Measurements from ENCODE around the gene CBARP.

Gene CBARP

DNA sequence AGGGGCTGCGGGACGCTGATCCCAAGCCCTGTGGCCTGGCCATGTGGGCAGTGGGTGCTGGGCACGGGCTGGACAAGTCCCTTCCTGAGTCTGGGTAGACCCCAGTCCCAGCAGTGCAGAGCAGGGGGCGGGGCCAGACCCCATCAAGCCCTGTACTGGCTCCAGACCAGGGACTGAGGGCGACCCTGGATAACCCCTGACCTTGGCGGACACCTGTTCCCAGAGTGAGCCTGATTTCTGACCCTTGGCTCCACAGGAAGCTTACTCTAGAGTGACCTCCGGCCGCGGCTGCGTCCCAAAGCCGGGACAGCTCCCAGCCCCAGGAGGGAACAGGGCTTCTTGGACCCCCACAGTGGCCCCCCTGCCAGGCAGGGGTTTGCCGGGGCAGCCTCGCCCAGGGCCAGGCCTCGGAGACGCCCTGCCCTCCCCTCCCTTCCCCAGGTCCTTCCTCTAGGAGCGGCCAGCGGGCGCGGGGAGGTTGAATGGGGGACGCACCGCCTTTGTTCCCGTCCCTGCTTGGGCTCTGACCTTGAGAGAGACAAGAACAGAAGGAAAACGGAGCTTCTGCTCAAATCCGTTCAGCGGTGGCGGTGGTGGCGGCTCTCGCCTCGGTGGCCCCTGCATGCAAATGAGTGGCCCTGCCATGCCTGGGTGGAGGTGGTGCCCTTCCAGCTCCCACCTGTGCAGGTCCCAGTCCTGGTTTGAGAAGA lies 45.6 kb upstream of the CBARP start:
- no peak overlapping the region for H3K27ac ChIP-seq
- TF ChIP-seq Cebpa-rat (IDR thresholded peaks at IDR 0.05), result no peak
- H4K20me1 ChIP-seq, result peaks cover 6 to 81% (median 55%) of the 10 kb centered on the region in 11 experiments; a peak in 21 of 22 replicates
- peaks cover 10 to 32% (median 20%) of the 10 kb centered on the region in 10 experiments for H3K4me1 ChIP-seq
- H3K4me3 ChIP-seq, result no peak overlapping the region
- peaks cover 57 to 58% (median 58%) of the 10 kb centered on the region in 11 experiments for H3K27me3 ChIP-seq
- H3K9me3 ChIP-seq (replicated peaks in 1 of 11), result no peaks in the 10 kb centered on the region
- no peak overlapping the region for H3K9ac ChIP-seq
- H3K36me3 ChIP-seq, result peaks cover 9 to 24% (median 13%) of the 10 kb centered on the region in 11 experiments; a peak in 21 of 22 replicates
- H3K4me2 ChIP-seq, result no peak overlapping the region

DNA sequence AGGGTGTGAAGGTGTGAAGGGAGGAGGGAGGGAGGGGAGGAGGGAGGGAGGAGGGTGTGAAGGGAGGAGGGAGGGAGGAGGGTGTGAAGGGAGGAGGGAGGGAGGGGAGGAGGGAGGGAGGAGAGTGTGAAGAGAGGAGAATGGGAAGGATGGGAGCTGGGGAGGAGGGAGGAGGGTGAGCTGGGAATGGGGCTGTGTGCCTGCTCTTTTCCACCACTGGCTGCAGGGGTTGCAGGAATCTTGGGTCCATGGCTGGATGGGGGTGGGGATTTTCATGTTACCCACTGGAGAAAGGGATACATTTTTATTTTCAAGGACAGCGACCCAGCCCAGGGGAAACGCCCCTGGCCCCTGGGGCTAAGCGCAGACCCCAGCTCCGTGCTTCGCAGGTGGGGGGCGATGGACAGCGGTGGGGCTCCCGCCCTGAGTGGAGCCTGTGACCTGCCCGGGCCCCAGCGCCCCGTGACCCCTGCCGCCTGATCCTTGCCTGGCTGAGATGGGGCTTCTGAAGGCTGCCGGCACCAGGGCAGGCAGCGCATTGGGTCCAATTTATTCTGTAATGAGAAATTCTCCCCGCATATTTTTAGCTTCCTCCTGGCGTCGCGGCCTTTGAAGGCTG lies 44.9 kb upstream of the CBARP start:
- H3K27ac ChIP-seq, result no peak overlapping the region
- H3K27me3 ChIP-seq, result peaks cover 50 to 52% (median 51%) of the 10 kb centered on the region in 11 experiments
- H3K4me2 ChIP-seq, result no peak overlapping the region
- H3K4me1 ChIP-seq, result peaks cover 10 to 29% (median 20%) of the 10 kb centered on the region in 10 experiments
- no peak overlapping the region for H3K4me3 ChIP-seq
- no peak for TF ChIP-seq Cebpa-rat (IDR thresholded peaks at IDR 0.05)
- H4K20me1 ChIP-seq, result peaks cover 6 to 81% (median 51%) of the 10 kb centered on the region in 11 experiments; a peak in 21 of 22 replicates
- no peak overlapping the region for H3K9ac ChIP-seq
- H3K9me3 ChIP-seq (replicated peaks in 1 of 11), result no peaks in the 10 kb centered on the region
- H3K36me3 ChIP-seq, result peaks cover 9 to 31% (median 15%) of the 10 kb centered on the region in 11 experiments; a peak in 21 of 22 replicates

DNA sequence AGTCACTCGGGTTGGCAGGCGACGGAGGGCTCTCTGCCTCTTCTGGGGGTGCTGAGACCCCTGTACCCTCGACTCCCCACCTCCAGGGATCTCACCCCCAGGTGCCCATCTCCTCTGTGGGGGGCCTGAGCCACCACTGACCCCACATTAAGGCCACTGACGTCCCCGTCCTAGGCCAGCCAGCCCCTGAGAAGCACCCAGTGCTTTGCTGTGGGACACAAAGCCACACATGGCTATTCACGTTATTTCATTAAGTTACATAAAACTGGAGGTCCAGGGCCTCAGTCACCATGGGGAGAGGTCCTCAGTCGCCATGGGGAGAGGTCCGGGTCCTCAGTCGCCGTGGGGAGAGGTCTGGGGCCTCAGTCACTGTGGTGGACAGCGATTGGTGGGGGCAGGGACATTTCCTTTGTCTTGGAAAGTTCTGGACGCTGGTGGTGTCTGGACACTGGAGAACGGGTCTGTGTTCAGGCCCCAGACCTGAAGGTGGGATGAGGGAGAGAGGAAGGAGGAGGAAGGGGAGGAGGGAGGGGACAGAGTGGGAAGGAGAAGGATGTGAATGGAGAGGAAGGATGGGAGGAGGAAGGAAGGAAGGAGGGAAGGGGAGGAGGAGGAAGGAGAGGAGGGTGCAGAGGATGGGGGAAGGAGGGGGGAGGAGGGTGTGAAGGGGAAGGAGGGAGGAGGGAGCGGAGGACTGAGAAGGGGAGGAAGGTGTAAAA lies 43.9 kb upstream of the CBARP start:
- TF ChIP-seq Cebpa-rat (IDR thresholded peaks at IDR 0.05), result no peak
- Histone ChIP-seq H3K4me1 (peaks cover 13 to 28% (median 19%) of the 10 kb centered on the region in 10 experiments), H3K9me3 (replicated peaks in 1 of 11) (no peaks in the 10 kb centered on the region), H3K27ac (no peak overlapping the region), H4K20me1 (peaks cover 6 to 79% (median 49%) of the 10 kb centered on the region in 11 experiments; a peak in 21 of 22 replicates), H3K27me3 (peaks cover 41 to 42% (median 42%) of the 10 kb centered on the region in 11 experiments), H3K36me3 (peaks cover 9 to 41% (median 22%) of the 10 kb centered on the region in 11 experiments; a peak in 21 of 22 replicates), H3K4me2 (no peak overlapping the region), H3K9ac (no peak overlapping the region), H3K4me3 (no peak overlapping the region)

DNA sequence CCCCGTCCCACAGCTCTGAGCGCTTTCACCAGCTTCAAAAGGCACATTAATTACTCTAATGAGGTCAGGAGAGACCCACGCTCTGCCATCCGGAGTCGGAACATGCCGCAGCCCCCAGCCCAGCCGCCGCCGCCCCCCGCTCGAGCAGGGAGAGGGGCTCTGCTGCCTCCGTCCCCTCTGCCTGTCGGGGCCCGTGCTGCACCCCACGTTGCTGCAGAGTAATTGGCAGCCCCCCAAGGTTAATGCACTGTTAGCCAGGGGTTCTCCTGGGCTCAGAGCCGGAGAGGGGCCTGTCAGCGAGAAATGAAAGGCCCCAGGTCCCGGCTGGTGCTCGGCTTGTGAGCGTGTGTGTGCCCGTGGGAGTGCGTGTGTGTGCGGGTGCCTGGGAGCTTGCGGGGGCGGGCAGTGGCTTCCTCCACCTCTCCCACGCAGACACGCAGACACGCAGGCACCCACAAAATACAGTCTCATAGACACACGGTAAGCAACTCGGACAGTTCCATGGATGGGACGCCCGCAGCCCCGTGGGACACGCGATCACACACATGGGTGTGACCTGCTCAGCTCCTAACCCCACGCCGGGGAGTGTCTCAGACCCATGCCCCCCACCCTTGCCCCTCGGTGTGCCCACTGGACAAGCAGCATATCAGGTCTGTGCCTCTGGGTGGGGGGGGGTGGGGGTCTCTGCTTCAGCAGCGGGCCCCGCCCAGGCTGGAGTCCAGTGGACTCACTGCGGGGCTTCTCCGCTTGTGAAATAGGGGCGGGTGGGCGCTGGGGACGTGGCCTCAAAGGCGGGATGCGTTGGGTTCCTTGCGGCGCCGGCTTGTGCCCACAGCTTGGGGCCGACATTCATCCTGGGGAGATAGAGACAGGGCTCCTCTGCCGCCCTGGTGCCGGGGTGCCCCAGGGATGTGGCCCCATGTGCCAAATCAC lies 43.1 kb upstream of the CBARP start:
- peaks cover 9 to 41% (median 22%) of the 10 kb centered on the region in 11 experiments; a peak in 21 of 22 replicates for H3K36me3 ChIP-seq
- H3K9ac ChIP-seq, result no peak overlapping the region
- H3K4me3 ChIP-seq, result no peak overlapping the region
- no peaks in the 10 kb centered on the region for H3K9me3 ChIP-seq (replicated peaks in 1 of 11)
- H3K4me2 ChIP-seq, result no peak overlapping the region
- H3K27ac ChIP-seq, result no peak overlapping the region
- H3K4me1 ChIP-seq, result peaks cover 15 to 29% (median 21%) of the 10 kb centered on the region in 10 experiments
- H4K20me1 ChIP-seq, result peaks cover 6 to 75% (median 53%) of the 10 kb centered on the region in 11 experiments; a peak in 21 of 22 replicates
- H3K27me3 ChIP-seq, result peaks cover 32 to 34% (median 33%) of the 10 kb centered on the region in 11 experiments
- TF ChIP-seq Cebpa-rat (IDR thresholded peaks at IDR 0.05), result no peak

DNA sequence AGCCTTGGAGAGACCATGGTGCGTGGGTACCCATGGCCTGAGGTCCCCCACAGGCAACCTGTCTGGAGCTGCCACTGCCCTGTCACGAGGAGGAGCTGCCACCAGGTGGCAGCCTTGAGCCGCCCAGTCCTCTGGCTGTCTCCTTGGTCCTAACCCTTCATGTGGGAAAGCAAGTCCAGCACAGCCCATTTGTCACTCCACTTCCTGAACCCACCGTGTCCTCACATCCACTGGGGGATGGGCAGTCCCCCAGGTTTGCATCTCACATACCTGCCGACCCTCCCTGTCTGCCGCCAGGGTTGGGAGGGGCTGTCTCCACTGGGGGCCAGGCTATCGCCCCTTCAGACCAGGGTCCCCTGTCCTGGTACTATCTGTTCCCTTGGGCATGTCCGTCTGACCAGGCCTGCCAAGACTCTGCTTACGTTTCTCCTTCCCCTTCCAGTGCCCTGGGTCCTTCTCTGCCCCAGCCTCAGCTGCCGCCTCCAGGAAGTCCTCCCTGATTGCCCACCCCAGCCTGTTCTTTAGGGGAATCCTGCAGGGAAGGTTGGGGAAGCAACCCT lies 42.1 kb upstream of the CBARP start:
- Histone ChIP-seq H3K27me3 (peaks cover 22 to 23% (median 23%) of the 10 kb centered on the region in 11 experiments), H3K4me2 (peak overlapping the region in 1 of 11 experiments; percentile 13; a peak in 1 of 22 replicates), H4K20me1 (peaks cover 7 to 72% (median 48%) of the 10 kb centered on the region in 11 experiments; a peak in 21 of 22 replicates), H3K9me3 (replicated peaks in 1 of 11) (no peaks in the 10 kb centered on the region), H3K4me1 (peaks cover 17 to 31% (median 20%) of the 10 kb centered on the region in 10 experiments), H3K9ac (no peak overlapping the region), H3K4me3 (no peak overlapping the region), H3K36me3 (peaks cover 12 to 44% (median 25%) of the 10 kb centered on the region in 11 experiments), H3K27ac (0 out of 22 replicates have a peak overlapping the region, but pooled peaks of 1 of the 11 experiments have one; percentile 1)
- no peak for TF ChIP-seq Cebpa-rat (IDR thresholded peaks at IDR 0.05)

DNA sequence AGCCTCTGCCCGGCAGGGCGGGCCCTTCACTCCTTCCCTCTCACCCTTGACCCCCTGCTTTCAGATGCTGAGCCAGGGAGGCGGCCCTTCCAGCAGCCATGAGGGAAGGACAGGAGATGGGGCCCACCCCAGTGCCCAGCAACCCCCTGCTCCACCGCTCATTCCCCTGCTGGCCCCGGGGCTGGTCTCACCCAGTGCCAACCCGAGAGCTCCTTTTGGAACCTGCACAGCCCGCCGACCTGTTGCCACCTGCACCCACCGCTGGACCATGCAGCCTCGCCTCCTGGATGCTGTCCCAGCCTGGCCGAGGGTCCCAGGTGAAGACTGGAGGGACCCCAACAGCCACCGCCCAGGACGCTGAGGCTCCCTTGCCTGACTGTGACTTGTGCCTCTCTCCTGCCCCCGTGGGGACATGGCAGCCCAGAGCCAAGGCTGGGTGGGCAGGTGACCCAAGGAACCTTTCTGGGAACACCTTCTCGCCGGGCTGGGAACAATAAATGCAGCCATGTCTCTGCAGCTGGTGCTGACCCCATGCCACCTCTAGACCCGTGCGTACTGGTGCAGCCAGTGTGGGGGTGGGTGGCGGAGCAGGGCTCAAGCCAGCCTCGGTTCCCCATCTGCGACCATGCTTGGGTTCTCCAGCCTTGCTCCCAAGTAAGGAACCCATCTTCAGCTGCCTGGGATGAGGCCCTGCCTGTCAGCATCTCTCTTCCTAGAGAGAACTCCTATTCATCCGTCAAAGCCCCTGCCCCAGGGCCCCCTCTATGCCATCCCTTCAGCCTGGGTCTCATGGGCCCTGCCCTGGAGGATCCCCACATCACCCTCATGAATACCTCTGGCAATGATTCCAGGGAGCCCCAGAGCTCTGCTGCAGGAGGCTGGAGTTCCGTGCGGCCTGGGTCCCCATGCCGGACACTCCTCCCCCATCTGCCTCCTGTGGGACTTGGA lies 41.2 kb upstream of the CBARP start:
- Histone ChIP-seq H3K4me3 (no peak overlapping the region), H3K9me3 (replicated peaks in 1 of 11) (no peaks in the 10 kb centered on the region), H3K4me2 (no peak overlapping the region), H3K4me1 (peaks cover 26 to 40% (median 29%) of the 10 kb centered on the region in 10 experiments), H4K20me1 (peaks cover 16 to 72% (median 52%) of the 10 kb centered on the region in 11 experiments; a peak in 21 of 22 replicates), H3K27ac (no peak overlapping the region), H3K9ac (no peak overlapping the region), H3K27me3 (peaks cover 13 to 15% (median 14%) of the 10 kb centered on the region in 11 experiments), H3K36me3 (peaks cover 21 to 53% (median 34%) of the 10 kb centered on the region in 11 experiments)
- no peak for TF ChIP-seq Cebpa-rat (IDR thresholded peaks at IDR 0.05)

DNA sequence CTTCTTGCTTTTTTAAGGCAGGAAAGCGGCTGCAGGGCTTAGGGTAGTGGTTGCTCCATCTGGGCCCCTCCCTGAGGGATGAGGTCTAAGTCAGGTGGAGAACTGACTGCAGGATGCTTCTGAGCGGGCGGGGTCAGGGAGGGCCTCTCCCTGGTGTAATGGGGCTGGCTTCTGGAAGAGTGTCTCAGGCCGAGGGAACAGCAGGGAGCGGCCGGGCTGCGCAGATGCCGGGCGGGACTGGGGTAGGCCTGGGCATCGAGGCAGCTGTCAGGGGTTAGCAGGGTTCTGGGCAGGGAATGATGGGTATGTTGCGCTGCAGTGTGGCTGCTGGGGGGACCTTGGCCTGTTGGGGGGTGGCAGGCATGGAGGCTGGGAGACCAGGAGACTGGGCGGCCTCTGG lies 40.3 kb upstream of the CBARP start:
- Histone ChIP-seq H3K27me3 (peaks cover 4 to 6% (median 5%) of the 10 kb centered on the region in 11 experiments), H3K9me3 (replicated peaks in 1 of 11) (no peaks in the 10 kb centered on the region), H3K36me3 (peaks cover 30 to 62% (median 43%) of the 10 kb centered on the region in 11 experiments), H3K4me1 (peaks cover 30 to 49% (median 38%) of the 10 kb centered on the region in 10 experiments), H4K20me1 (peaks cover 25 to 72% (median 60%) of the 10 kb centered on the region in 11 experiments), H3K27ac (no peak overlapping the region), H3K9ac (peak overlapping the region in 2 of 11 experiments; percentile 13 to 99; a peak in 1 of 22 replicates), H3K4me3 (no peak overlapping the region), H3K4me2 (no peak overlapping the region)
- TF ChIP-seq Cebpa-rat (IDR thresholded peaks at IDR 0.05), result no peak
